ENCODE data around the gene C2CD4D.

- TF ChIP-seq, protein P1, sequence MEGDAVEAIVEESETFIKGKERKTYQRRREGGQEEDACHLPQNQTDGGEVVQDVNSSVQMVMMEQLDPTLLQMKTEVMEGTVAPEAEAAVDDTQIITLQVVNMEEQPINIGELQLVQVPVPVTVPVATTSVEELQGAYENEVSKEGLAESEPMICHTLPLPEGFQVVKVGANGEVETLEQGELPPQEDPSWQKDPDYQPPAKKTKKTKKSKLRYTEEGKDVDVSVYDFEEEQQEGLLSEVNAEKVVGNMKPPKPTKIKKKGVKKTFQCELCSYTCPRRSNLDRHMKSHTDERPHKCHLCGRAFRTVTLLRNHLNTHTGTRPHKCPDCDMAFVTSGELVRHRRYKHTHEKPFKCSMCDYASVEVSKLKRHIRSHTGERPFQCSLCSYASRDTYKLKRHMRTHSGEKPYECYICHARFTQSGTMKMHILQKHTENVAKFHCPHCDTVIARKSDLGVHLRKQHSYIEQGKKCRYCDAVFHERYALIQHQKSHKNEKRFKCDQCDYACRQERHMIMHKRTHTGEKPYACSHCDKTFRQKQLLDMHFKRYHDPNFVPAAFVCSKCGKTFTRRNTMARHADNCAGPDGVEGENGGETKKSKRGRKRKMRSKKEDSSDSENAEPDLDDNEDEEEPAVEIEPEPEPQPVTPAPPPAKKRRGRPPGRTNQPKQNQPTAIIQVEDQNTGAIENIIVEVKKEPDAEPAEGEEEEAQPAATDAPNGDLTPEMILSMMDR (IDR thresholded peaks at IDR 0.05 in 2 of 3, conservative IDR thresholded peaks at IDR 0.05 in 1 of 3; ENCODE audit: borderline replicate concordance in 1 of 3, insufficient read depth in 1 of 3, low read depth in 2 of 3, low read length in 2 of 3): no peak
- TF ChIP-seq ELF1 (IDR thresholded peaks at IDR 0.05; ENCODE audit: borderline replicate concordance, low read depth) (no peak), CEBPB (IDR thresholded peaks at IDR 0.05; ENCODE audit: low read depth) (no peak), RAD21 (IDR thresholded peaks at IDR 0.05; ENCODE audit: low read depth) (no peak), POLR2A (IDR thresholded peaks at IDR 0.05; ENCODE audit: borderline replicate concordance, extremely low read depth, insufficient read depth, insufficient read length) (no peak), SIN3A (IDR thresholded peaks at IDR 0.05; ENCODE audit: low read depth) (no peak), YY1 (IDR thresholded peaks at IDR 0.05; ENCODE audit: extremely low read depth, insufficient replicate concordance, low read depth, low read length) (no peak), POLR2AphosphoS5 (IDR thresholded peaks at IDR 0.05; ENCODE audit: low read depth, low read length) (no peak), EGR1 (IDR thresholded peaks at IDR 0.05; ENCODE audit: low read depth) (no peak), ZNF274 (IDR thresholded peaks at IDR 0.05; ENCODE audit: low read depth, low read length) (no peak), CBX3 (IDR thresholded peaks at IDR 0.05; ENCODE audit: low read depth) (no peak), EZH2 (IDR thresholded peaks at IDR 0.05) (no peak)
- TF ChIP-seq, protein P2, sequence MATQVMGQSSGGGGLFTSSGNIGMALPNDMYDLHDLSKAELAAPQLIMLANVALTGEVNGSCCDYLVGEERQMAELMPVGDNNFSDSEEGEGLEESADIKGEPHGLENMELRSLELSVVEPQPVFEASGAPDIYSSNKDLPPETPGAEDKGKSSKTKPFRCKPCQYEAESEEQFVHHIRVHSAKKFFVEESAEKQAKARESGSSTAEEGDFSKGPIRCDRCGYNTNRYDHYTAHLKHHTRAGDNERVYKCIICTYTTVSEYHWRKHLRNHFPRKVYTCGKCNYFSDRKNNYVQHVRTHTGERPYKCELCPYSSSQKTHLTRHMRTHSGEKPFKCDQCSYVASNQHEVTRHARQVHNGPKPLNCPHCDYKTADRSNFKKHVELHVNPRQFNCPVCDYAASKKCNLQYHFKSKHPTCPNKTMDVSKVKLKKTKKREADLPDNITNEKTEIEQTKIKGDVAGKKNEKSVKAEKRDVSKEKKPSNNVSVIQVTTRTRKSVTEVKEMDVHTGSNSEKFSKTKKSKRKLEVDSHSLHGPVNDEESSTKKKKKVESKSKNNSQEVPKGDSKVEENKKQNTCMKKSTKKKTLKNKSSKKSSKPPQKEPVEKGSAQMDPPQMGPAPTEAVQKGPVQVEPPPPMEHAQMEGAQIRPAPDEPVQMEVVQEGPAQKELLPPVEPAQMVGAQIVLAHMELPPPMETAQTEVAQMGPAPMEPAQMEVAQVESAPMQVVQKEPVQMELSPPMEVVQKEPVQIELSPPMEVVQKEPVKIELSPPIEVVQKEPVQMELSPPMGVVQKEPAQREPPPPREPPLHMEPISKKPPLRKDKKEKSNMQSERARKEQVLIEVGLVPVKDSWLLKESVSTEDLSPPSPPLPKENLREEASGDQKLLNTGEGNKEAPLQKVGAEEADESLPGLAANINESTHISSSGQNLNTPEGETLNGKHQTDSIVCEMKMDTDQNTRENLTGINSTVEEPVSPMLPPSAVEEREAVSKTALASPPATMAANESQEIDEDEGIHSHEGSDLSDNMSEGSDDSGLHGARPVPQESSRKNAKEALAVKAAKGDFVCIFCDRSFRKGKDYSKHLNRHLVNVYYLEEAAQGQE (IDR thresholded peaks at IDR 0.05; ENCODE audit: low read depth): no peak
These were observed 9.6 kb downstream of the C2CD4D start for GRCh38 chr1:151830055-151830454.
